GM19328 (cell line): ENCODE results near the gene TM9SF1.

Experiments
- ATAC-seq: cut with Tn5 transposase; IDR thresholded peaks from one replicate; pipeline ENCODE4 v1.9.1; 2021; ENCODE audit warnings: mild to moderate bottlenecking, moderate library complexity; ENCODE audit not compliant: unreplicated experiment

The TM9SF1 gene

GRCh38 chr14:24156840-24157239, 38.4 kb downstream of the TM9SF1 start:
- no peak for ATAC-seq

DNA sequence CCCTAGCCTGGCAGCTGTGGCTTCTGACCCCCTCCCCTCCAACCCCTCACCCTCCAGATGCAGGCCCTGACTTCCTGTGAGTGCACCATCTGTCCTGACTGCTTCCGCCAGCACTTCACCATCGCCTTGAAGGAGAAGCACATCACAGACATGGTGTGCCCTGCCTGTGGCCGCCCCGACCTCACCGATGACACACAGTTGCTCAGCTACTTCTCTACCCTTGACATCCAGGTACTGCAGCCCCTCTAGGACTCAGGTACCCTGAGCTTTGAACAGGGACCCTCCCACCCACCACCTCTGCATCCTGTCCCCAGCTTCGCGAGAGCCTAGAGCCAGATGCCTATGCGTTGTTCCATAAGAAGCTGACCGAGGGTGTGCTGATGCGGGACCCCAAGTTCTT, 40.1 kb downstream of the TM9SF1 start:
- no peak for ATAC-seq

DNA sequence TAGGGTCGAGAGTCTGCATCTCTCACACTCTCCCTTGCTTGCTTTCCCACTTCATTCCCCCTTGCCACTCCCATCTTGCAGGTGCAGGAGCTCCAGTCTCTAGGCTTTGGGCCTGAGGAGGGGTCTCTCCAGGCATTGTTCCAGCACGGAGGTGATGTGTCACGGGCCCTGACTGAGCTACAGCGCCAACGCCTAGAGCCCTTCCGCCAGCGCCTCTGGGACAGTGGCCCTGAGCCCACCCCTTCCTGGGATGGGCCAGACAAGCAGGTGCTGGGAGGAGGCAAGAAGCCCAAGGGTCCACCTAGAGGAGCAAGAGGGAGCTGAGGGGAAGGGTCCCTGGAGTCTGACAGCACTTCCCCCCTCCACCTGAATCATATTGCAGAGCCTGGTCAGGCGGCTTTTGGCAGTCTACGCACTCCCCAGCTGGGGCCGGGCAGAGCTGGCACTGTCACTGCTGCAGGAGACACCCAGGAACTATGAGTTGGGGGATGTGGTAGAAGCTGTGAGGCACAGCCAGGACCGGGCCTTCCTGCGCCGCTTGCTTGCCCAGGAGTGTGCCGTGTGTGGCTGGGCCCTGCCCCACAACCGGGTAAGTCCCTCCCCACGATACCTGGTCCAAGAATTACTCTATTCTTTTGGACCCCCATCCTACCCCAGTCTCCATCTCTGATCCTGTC, 43.7 kb downstream of the TM9SF1 start:
- ATAC-seq, result no peak

GRCh38 chr14:24150993-24151392, 44.2 kb downstream of the TM9SF1 start:
- ATAC-seq, result no peak

GRCh38 chr14:24150567-24150966, 44.7 kb downstream of the TM9SF1 start:
- no peak for ATAC-seq

DNA sequence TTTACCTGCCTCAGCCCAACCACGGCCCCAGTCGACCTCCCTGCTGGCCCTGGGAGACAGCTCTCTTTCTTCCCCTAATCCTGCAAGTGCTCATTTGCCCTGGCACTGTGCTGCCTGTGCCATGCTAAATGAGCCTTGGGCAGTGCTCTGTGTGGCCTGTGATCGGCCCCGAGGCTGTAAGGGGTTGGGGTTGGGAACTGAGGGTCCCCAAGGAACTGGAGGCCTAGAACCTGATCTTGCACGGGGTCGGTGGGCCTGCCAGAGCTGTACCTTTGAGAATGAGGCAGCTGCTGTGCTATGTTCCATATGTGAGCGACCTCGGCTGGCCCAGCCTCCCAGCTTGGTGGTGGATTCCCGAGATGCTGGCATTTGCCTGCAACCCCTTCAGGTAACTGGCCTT, 45.2 kb downstream of the TM9SF1 start:
- no peak for ATAC-seq

GRCh38 chr14:24149302-24149969, 45.8 kb downstream of the TM9SF1 start:
- no peak for ATAC-seq

- ATAC-seq, result no peak
Measured at GRCh38 chr14:24147761-24148428, 47.3 kb downstream of the TM9SF1 start.

GRCh38 chr14:24146978-24147760, 48.1 kb downstream of the TM9SF1 start, which contains the start of gene RNF31:
TSS of gene RNF31 (plus strand) at chr14:24147498. CDS start at chr14:24147699, 201 bp downstream.
- peak; percentile 81 for ATAC-seq

DNA sequence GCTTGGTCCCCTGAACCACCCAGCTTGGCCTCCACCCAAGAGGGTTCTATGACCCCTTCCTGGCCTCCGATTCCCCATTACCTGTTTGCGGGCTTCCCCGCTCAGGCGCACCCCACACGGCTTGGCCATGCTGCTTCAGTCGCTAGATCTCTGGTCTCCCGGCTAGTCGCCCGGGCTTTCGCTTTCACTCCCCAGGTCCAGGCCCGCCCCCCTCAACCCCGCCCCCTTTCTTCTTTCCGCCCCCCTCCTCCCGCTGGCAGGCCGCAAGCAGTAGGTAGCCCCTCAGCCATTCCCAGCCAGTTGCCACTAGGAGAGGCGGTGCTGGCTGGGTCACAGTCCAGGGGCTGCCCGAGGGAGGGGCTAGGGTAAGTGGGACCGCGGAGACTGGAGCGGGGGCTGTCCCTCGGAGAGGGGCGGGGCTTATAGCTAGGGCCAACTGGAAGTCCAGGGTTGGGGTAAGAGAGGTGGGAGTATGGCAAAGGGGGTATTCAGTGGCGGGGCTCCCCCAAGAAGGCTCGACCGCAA, 48.7 kb downstream of the TM9SF1 start, which contains the start of gene PSME2:
Gene PSME2, minus strand, starts transcription at position 158 of the 525 bp plus-strand sequence. Its CDS starts 29 bp downstream, at position 129.
- peak; percentile 57 for ATAC-seq

DNA sequence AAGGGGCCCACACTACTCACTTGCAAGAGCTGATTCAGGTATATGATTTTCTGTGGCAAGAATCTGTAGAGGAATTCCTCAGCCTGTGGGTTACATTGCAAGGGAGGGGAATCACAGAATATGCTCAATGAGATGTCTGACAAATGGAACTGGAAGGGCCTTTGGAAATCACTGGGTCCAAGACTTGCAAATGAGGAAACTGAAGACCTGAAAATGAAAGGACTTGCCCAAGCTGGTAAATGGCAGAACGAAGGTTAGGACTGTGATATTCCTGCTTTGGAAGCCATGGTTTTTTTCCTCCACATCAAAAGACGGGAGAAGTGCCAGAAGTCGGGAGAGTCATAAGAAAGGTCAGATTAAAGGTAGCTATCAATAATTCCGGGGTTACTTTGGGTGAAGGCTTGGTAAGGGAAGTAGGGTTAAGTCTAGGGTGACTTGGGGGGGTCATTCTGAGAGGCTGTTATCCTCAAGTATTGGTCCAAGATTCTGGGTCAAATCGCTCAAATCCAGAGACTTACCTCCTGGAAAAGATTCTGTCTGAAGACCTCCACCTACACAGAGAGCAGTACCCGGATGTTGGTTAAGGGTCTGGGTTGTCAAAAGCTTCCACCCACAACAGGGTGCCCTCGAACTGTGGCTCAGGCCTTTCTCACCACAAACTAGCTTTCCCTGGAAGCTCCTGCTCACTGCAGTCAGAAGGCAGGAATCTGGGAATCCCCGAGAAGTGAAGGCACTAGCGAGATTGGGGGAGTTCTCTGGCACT, 49.4 kb downstream of the TM9SF1 start:
- no peak for ATAC-seq

DNA sequence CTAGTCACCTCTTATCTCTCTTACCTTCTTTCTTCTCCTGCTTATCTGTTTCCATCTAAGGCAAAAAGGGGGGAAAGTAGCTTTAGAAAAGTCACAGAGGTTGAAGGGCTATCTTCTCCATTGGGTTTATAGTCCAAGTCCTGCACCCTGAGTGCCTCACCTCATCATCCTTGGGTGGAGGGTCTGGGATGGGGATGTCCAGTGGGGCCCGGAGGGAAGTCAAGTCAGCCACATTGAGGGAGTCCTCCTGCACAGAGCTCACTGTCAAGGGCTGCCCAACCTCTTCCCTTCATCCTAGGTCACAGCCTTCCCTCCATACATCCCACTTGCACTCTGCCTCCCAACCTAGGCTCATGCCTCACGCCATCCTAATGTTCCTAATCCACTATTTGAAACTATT, 50.0 kb downstream of the TM9SF1 start:
- no peak for ATAC-seq

DNA sequence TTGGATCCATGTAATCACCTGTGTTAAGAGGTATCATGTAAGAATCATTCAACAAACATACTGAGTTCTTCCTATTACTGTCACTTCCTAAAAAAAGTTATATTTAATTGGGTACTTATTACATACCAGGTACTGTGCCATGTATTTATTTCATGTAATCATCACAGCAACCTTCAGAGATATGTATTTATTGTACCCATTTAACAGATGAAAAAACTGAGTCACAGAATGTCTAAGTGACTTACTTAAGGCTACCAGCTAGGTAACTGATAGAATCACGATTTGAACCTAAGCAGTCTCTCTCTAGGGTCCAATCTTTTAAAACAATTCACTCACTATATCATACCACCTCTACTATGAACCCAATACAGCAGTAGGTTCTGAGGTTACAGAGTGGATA, 50.8 kb downstream of the TM9SF1 start:
- ATAC-seq, result no peak

- no peak for ATAC-seq
Measured at GRCh38 chr14:24143511-24143910, 51.7 kb downstream of the TM9SF1 start.

DNA sequence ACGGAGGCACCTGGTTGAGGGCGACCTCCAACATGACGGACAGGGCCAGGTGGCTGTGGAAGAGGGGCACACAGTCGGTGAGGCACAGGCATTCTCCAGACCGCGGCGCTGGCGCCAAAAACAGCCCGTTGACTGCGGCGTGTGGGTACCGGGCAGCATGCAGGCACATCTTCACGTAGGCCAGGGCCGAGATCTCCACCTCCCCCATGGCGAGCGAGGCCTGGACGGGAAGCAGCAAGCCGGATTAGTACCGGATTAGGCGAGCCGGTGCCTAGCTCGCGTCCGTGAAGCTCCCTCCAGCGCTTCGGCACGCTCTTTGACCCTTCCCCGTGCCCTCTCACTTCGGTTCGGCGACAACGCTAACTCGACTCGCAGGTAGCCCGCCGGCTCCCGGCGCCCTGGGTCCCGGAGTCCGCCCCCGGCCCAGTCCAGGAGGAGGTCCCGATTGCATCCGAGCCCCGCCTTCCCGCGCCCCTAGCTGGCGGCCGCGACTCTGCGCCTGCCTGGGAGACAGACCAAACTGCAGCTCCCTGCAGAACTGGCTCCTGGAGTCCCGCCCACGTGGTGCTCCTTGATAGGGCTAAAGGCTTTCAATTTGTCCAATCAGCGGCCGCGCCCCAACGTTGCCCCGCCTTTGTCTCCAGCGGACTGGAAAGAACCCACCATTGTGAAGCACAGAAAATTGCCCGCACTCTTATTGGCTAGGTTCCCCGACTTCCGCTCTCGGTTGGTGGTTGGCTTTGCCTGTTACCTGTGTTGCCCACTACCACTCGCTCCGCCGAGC, 54.0 kb downstream of the TM9SF1 start, which contains the start of gene EMC9:
Gene EMC9, minus strand, starts transcription at position 495 of the 784 bp plus-strand sequence. Its CDS starts 287 bp downstream, at position 208.
- peak; percentile 90 for ATAC-seq

GRCh38 chr14:24139272-24139934, 55.8 kb downstream of the TM9SF1 start:
- no peak for ATAC-seq
